GM12878 (cell line): ENCODE measurements around the gene HSPB1. TPM values are rescaled to one million over a fixed set of nuclear protein-coding genes. Genes with fewer than 3 reads are reported as not detected.
A peak's percentile ranks its signal among the peaks of the same experiment; 100 is the strongest.

Source experiments
- PAX5 ChIP-seq: IDR thresholded peaks from 2 replicates; pipeline ENCODE4 v1.6.1; 2011; ENCODE audit warnings: low read depth, low read length, borderline replicate concordance
- RBBP5 ChIP-seq: fragments of 200-600 bp; sonication (generic); conservative IDR thresholded peaks from 2 replicates; pipeline ENCODE4 v1.6.1; 2016
- polyA plus RNA-seq, 11 experiments: library from polyadenylated mRNA; depleted of rRNA in 4 of 11; unstranded in 6 of 11; stranded (reverse) in 5 of 11; fragments of >200 nt; fragmentation: Nextera tagmentation in 4 of 11; fragmentation: Illumina TruSeq in 1 of 11; extraction: Ambion mirVana in 4 of 11; extraction: Trizol in 1 of 11; gene quantifications; 1 replicate in 1 of 11; 2 replicates in 10 of 11; pipeline versions ENCODE4 v1.2.1 to v1.2.3, GENCODE V29; 2011 to 2016; ENCODE audit warnings: inconsistent platforms in 2 of 11, missing spikeins in 2 of 11, low read depth in 1 of 11
- total RNA-seq, 4 experiments: library from RNA; depleted of rRNA in 3 of 4; stranded (reverse); fragments of >200 nt in 3 of 4; fragmentation: Illumina TruSeq in 1 of 4; extraction: Trizol in 1 of 4; gene quantifications; 2 replicates each; pipeline versions ENCODE4 v1.2.1 to v1.2.3, GENCODE V29; 2013 to 2021
- TF ChIP-seq, protein P1 (sequence below): fragments of 450-650 bp; IDR thresholded peaks from 2 replicates; pipeline ENCODE4 v1.6.1; 2017; ENCODE audit warnings: mild to moderate bottlenecking, low read depth, inconsistent platforms; ENCODE audit not compliant: poor library complexity, severe bottlenecking
- TF ChIP-seq, protein P2 (sequence below): fragments of 450-650 bp; IDR thresholded peaks from 2 replicates; pipeline ENCODE4 v1.6.1; 2016; ENCODE audit warnings: mild to moderate bottlenecking, moderate library complexity, borderline replicate concordance

The HSPB1 gene
- total and polyA plus RNA-seq, 10 of the 15 experiments (the other 5 are each of a cell fraction or from before 2014, with no cell fraction given) = 13.7 to 297 (median 62.0) TPM

DNA sequence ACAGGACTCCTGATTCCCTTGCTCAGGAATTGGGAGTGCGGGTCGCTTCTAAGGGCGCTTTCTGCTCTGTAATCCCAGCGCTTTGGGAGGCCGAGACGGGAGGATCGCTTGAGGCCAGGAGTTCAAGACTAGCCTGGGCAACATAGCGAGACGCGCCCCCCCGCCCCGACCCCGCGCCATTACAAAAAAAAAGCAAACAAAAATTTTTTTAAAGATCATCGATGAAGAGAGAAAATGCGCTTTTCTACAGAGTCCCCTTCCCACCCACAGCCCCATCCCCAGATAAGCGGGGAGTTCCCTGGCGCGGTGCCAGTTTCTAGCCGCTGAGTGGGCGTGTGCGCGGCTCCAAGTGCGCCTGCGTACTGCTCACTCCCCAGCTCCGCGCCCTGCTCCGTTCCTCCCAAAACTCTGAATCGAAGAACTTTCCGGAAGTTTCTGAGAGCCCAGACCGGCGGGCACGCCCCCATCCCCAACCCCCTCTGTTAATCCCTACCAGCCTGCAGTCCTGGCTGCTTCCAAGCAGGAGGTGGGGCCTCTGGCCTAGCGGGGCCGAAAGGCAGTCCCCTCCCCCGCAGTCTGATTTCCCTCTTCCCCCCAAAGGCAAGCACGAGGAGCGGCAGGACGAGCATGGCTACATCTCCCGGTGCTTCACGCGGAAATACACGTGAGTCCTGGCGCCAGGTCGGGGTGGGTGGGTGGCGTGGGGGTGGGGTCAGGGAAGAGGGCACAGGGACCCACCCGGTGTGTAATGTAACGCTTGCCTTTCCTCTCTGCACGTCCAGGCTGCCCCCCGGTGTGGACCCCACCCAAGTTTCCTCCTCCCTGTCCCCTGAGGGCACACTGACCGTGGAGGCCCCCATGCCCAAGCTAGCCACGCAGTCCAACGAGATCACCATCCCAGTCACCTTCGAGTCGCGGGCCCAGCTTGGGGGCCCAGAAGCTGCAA lies 1.0 kb downstream of the HSPB1 start (continued):
- TF ChIP-seq, protein P1, sequence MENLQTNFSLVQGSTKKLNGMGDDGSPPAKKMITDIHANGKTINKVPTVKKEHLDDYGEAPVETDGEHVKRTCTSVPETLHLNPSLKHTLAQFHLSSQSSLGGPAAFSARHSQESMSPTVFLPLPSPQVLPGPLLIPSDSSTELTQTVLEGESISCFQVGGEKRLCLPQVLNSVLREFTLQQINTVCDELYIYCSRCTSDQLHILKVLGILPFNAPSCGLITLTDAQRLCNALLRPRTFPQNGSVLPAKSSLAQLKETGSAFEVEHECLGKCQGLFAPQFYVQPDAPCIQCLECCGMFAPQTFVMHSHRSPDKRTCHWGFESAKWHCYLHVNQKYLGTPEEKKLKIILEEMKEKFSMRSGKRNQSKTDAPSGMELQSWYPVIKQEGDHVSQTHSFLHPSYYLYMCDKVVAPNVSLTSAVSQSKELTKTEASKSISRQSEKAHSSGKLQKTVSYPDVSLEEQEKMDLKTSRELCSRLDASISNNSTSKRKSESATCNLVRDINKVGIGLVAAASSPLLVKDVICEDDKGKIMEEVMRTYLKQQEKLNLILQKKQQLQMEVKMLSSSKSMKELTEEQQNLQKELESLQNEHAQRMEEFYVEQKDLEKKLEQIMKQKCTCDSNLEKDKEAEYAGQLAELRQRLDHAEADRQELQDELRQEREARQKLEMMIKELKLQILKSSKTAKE = peak; percentile 81
- TF ChIP-seq PAX5 = 0 out of 2 replicates have a peak, but pooled peaks have one; percentile 7
- no peak for TF ChIP-seq RBBP5
- TF ChIP-seq, protein P2, sequence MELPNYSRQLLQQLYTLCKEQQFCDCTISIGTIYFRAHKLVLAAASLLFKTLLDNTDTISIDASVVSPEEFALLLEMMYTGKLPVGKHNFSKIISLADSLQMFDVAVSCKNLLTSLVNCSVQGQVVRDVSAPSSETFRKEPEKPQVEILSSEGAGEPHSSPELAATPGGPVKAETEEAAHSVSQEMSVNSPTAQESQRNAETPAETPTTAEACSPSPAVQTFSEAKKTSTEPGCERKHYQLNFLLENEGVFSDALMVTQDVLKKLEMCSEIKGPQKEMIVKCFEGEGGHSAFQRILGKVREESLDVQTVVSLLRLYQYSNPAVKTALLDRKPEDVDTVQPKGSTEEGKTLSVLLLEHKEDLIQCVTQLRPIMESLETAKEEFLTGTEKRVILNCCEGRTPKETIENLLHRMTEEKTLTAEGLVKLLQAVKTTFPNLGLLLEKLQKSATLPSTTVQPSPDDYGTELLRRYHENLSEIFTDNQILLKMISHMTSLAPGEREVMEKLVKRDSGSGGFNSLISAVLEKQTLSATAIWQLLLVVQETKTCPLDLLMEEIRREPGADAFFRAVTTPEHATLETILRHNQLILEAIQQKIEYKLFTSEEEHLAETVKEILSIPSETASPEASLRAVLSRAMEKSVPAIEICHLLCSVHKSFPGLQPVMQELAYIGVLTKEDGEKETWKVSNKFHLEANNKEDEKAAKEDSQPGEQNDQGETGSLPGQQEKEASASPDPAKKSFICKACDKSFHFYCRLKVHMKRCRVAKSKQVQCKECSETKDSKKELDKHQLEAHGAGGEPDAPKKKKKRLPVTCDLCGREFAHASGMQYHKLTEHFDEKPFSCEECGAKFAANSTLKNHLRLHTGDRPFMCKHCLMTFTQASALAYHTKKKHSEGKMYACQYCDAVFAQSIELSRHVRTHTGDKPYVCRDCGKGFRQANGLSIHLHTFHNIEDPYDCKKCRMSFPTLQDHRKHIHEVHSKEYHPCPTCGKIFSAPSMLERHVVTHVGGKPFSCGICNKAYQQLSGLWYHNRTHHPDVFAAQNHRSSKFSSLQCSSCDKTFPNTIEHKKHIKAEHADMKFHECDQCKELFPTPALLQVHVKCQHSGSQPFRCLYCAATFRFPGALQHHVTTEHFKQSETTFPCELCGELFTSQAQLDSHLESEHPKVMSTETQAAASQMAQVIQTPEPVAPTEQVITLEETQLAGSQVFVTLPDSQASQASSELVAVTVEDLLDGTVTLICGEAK = no peak
